ENCODE results near the gene TREX2.

Gene TREX2

DNA sequence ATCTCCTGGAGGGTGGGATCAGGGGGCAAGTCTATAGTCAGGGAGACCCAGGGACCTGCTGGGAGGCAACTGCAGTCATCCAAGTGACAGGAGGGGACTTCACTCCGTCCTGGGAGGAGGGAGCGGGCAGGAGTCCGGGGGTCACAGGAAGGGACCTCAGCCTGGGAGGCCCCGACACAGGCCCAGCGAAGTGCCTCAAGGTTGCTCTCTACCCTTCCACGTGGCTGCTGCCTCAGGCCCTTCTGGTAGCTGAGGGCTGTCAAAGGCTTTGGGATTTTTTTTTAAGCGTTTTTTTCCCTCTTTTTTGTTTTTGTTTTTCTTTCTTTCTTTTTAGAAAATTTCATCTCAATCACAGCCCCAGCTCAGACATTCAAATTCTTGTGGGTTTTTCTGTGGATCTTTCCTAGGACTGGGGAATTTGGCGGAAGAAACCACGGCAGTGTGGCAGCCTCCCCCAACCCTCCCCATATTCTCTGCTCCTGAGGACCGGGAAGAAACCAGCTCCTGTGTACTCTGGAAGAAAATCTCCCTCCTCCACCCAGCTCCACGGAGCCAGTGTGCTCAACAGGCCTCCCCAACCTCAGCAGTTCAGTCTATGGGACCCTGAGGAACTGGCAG, 25.9 kb upstream of the TREX2 start:
- 77% methylated on average over 8 of the region's 11 CpGs for WGBS (ENCODE audit: insufficient coverage)
- H3K27me3 ChIP-seq (replicated peaks in 2 of 5; ENCODE audit: control insufficient read depth in 4 of 5, insufficient read depth in 5 of 5, low read length in 4 of 5): peaks cover 0 to 10% (median 0%) of the 10 kb centered on the region in 5 experiments
- POLR2A ChIA-PET: no interaction called here
- H3K27ac ChIP-seq (ENCODE audit: insufficient read depth in 1 of 2, low read depth in 1 of 2, low read length in 2 of 2, poor library complexity in 1 of 2, severe bottlenecking in 2 of 2): no peak overlapping the region
- H3K9me3 ChIP-seq (ENCODE audit: control extremely low read depth in 1 of 5, control insufficient read depth in 4 of 5, insufficient read depth in 2 of 5, low read depth in 1 of 5, low read length in 4 of 5): no peaks in the 10 kb centered on the region
- CTCF ChIA-PET: interaction anchor here (0.9 to 4.4 kb wide), 9 partner anchors 11 to 35 kb away, joined by 3 to 43 read pairs (median 4); partner anchors contain the start of gene BGN
- peaks cover 0 to 11% (median 10%) of the 10 kb centered on the region in 4 experiments for H3K36me3 ChIP-seq (ENCODE audit: control insufficient read depth in 4 of 4, insufficient read depth in 4 of 4, low read length in 3 of 4)
- DNase-seq: no peak
- peaks cover 0 to 24% (median 9%) of the 10 kb centered on the region in 4 experiments for H3K4me1 ChIP-seq (ENCODE audit: control extremely low read depth in 1 of 4, control insufficient read depth in 4 of 4, insufficient read depth in 4 of 4, low read length in 3 of 4)
- no peak overlapping the region for H3K4me3 ChIP-seq (ENCODE audit: control insufficient read depth in 1 of 7, extremely low read depth in 1 of 7, insufficient read depth in 4 of 7, low read depth in 2 of 7, low read length in 6 of 7)

DNA sequence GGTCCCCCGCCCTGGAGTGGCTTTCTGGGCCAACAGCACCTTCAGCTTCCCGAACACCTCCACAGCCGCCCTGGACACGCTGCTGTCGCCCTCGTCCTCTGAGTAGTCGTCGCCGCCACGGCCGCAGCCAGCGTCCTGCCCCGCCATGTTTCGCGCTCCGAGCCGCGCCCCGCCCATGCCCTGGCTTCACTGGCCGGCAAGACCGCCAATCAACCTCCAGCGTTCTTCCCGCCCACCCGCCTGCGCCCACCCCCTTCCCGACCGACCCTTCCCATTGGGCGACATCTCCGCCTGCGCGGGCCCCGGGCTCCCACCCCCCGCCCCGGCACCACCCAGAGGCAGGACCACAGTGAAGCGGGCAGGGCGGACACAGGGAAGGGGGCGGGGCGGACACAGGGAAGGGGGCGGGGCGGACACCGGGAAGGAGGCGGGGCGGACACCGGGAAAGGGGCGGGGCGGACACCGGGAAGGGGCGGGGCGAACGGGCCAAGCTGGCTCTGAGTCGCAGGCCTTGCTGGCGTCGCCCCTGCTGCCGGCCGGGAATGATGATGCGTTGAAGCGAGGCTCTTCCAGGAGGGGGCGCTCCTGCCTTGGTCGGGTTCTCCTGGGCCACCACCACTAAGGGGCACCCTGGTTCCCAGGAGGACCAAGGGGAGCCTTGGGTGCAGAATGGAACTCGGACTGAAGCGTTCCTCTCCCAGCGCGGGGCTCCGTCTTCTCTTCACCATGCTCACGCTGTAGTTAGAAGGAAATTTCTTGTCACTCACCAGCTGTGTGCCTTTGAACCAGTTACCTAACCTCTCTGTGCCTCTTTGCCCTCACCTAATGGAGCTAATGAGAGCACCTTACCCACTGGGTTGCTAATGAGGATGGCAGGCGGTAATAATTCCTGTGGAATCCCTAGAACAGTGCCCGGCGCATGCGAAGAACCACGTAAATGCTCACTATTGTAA, 24.8 kb upstream of the TREX2 start, which contains the start of gene HAUS7:
HAUS7 (minus strand) TSS at position 166 of the 953 bp plus-strand sequence; CDS start at position 147, 19 bp downstream.
- ChIA-PET CTCF (interaction anchor here (0.6 to 4.4 kb wide), 9 partner anchors 9 to 36 kb away, joined by 3 to 43 read pairs (median 4); partner anchors contain the start of gene BGN), POLR2A (no interaction called here)
- peak within 1 kb of the TSS in 1 of 2 experiments; percentile 70 for H3K27ac ChIP-seq (ENCODE audit: insufficient read depth in 1 of 2, low read depth in 1 of 2, low read length in 2 of 2, poor library complexity in 1 of 2, severe bottlenecking in 2 of 2)

DNA sequence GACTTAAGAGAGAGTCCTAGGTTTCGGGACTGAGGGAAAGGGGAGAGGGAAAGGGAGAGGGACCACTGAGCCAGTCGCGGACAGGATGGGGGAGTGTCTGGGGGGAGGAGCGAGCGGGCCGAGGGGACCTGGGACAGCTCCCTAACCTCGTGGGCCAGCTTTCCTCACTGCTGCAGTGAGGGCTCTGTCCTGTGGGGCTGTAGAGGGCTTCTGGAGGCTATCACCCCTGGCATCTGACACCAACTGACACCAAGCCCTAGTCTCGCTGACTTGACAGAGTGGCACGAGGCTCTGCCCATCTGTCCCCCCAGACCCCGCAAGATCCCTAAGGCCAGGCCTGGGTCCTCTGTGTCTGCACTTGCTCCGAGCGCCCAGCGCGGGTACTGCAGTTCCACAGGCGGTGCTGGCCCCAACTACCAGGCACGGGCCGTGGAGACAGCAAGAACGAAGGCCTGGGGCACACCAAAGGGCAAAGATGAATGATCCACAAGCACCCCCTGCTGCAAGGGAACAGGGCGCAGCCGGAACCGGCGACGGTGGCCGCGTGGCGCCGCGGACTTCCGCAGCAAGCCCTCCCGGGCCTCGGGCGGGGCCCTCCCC, 24.1 kb upstream of the TREX2 start:
- Histone ChIP-seq H3K4me1 (ENCODE audit: control extremely low read depth in 1 of 4, control insufficient read depth in 4 of 4, insufficient read depth in 4 of 4, low read length in 3 of 4) (peaks cover 0 to 20% (median 7%) of the 10 kb centered on the region in 4 experiments), H3K27ac (ENCODE audit: insufficient read depth in 1 of 2, low read depth in 1 of 2, low read length in 2 of 2, poor library complexity in 1 of 2, severe bottlenecking in 2 of 2) (peak overlapping the region in 1 of 2 experiments; percentile 70), H3K4me3 (ENCODE audit: control insufficient read depth in 1 of 7, extremely low read depth in 1 of 7, insufficient read depth in 4 of 7, low read depth in 2 of 7, low read length in 6 of 7) (peak overlapping the region; percentile 28 to 80 (median 73)), H3K27me3 (replicated peaks in 2 of 5; ENCODE audit: control insufficient read depth in 4 of 5, insufficient read depth in 5 of 5, low read length in 4 of 5) (peaks cover 0 to 9% (median 0%) of the 10 kb centered on the region in 5 experiments), H3K9me3 (ENCODE audit: control extremely low read depth in 1 of 5, control insufficient read depth in 4 of 5, insufficient read depth in 2 of 5, low read depth in 1 of 5, low read length in 4 of 5) (no peaks in the 10 kb centered on the region), H3K36me3 (ENCODE audit: control insufficient read depth in 4 of 4, insufficient read depth in 4 of 4, low read length in 3 of 4) (peaks cover 0 to 12% (median 11%) of the 10 kb centered on the region in 4 experiments)
- WGBS (ENCODE audit: insufficient coverage): 27% methylated on average over 31 of the region's 32 CpGs
- peak; percentile 59 to 77 (median 70) for DNase-seq
- ChIA-PET POLR2A (no interaction called here), CTCF (interaction anchor here (0.6 to 4.4 kb wide), 8 partner anchors 9 to 37 kb away, joined by 3 to 43 read pairs (median 4); no protein-coding TSS in a partner anchor)

More for the DNA sequence above, 24.8 kb upstream of the TREX2 start, which contains the start of gene HAUS7:
- Histone ChIP-seq H3K4me3 (ENCODE audit: control insufficient read depth in 1 of 7, extremely low read depth in 1 of 7, insufficient read depth in 4 of 7, low read depth in 2 of 7, low read length in 6 of 7) (peak within 1 kb of the TSS; percentile 28 to 80 (median 73)), H3K4me1 (ENCODE audit: control extremely low read depth in 1 of 4, control insufficient read depth in 4 of 4, insufficient read depth in 4 of 4, low read length in 3 of 4) (peaks cover 0 to 24% (median 9%) of the 10 kb centered on the region in 4 experiments), H3K36me3 (ENCODE audit: control insufficient read depth in 4 of 4, insufficient read depth in 4 of 4, low read length in 3 of 4) (peaks cover 0 to 11% (median 10%) of the 10 kb centered on the region in 4 experiments), H3K27me3 (replicated peaks in 2 of 5; ENCODE audit: control insufficient read depth in 4 of 5, insufficient read depth in 5 of 5, low read length in 4 of 5) (peaks cover 0 to 10% (median 0%) of the 10 kb centered on the region in 5 experiments), H3K9me3 (ENCODE audit: control extremely low read depth in 1 of 5, control insufficient read depth in 4 of 5, insufficient read depth in 2 of 5, low read depth in 1 of 5, low read length in 4 of 5) (no peaks in the 10 kb centered on the region)
- 38% methylated on average over 51 of the region's 70 CpGs for WGBS (ENCODE audit: insufficient coverage)
- DNase-seq: peak; percentile 90 to 95 (median 94)

DNA sequence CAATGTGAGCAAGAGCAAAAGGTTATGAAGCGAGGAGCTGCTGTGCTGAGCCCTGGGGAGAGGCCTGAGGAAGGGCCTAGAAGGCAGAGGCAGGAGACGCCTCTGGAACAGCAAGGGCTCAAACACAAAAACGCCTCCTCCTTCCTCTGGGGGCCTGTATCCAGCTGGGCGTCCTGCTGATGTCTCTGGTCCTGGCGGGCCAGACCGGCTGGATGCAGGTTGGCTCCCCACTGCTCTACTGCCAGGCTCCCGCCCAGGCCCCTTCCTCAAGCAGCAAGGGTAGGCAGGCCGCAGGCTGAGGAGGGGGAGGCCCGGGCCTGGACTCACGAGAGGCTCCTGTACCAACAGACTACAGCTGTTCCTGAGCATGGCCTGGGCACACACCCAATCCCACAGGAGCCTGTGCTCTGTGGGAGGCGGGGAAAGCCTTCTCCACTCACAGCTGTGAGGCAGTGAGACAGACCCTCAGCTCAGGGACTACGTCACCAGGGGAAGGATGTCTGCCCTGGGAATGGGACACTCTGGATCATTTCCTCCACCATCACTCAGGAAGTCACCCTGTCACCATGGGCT, 22.2 kb upstream of the TREX2 start:
- no peak for DNase-seq
- peaks cover 0 to 27% (median 17%) of the 10 kb centered on the region in 4 experiments for H3K36me3 ChIP-seq (ENCODE audit: control insufficient read depth in 4 of 4, insufficient read depth in 4 of 4, low read length in 3 of 4)
- peaks cover 0 to 18% (median 0%) of the 10 kb centered on the region in 5 experiments for H3K27me3 ChIP-seq (replicated peaks in 2 of 5; ENCODE audit: control insufficient read depth in 4 of 5, insufficient read depth in 5 of 5, low read length in 4 of 5)
- CTCF ChIA-PET: interaction anchor here (0.7 to 1.6 kb wide), 2 partner anchors 9 to 436 kb away, joined by 3 to 4 read pairs; no protein-coding TSS in a partner anchor
- no peak overlapping the region for H3K27ac ChIP-seq (ENCODE audit: insufficient read depth in 1 of 2, low read depth in 1 of 2, low read length in 2 of 2, poor library complexity in 1 of 2, severe bottlenecking in 2 of 2)
- H3K4me3 ChIP-seq (ENCODE audit: control insufficient read depth in 1 of 7, extremely low read depth in 1 of 7, insufficient read depth in 4 of 7, low read depth in 2 of 7, low read length in 6 of 7): no peak overlapping the region
- POLR2A ChIA-PET: no interaction called here
- H3K9me3 ChIP-seq (ENCODE audit: control extremely low read depth in 1 of 5, control insufficient read depth in 4 of 5, insufficient read depth in 2 of 5, low read depth in 1 of 5, low read length in 4 of 5): no peaks in the 10 kb centered on the region
- peaks cover 0 to 14% (median 3%) of the 10 kb centered on the region in 4 experiments for H3K4me1 ChIP-seq (ENCODE audit: control extremely low read depth in 1 of 4, control insufficient read depth in 4 of 4, insufficient read depth in 4 of 4, low read length in 3 of 4)
- 92% methylated on average over 9 of the region's 12 CpGs for WGBS (ENCODE audit: insufficient coverage)

DNA sequence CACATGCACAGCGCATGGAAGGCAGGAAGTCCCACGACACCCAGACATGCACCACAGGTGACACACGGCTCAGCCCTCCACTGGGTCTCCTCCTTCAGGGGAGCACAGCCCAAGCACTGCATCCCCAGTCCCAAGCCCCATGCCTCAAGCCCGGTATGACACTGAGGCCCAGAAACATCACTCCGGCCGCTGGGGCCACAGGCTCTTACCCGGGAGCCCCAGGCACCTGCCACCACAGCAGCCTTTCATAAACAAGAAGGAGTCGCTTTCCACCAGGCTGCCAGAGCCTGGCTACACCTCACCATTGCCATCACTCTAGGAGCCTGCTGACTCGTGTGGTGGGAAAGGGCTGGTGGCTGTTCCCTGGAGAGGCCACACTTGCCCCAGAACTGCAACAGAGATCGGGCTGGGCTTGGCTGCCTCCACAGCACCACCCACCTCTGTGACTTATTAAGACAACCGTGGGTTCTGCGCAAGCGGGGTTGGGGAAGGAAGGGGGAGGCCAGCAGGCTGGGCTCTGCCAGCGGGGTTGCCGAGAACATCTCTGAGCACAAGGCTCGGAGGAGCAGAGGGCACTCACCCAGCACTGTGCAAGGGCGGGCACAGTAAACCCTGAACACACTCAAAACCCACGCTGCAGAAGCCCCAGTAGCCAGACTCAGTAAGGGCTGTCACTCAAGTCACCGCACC, 20.0 kb upstream of the TREX2 start:
- POLR2A ChIA-PET: no interaction called here

DNA sequence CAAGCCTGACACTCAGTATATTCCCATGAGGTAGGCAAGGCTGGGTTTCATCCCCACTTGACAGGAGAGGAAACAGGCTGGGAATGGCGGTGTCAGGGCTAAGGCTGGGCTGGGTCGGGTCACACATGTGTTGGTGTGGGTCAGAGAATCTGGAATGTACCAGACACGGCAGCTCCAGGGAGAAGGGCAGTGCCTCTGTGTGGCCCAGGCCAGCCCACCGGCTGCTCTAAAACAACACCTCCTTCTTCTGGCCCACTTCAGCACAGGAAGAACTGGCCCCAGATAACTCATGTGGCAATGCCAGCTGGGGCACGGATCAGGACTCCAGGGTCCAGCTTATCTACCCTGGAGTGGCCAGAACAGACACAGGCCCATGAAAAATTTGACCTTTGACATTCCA, 18.3 kb upstream of the TREX2 start:
- peaks cover 0 to 34% (median 22%) of the 10 kb centered on the region in 4 experiments for H3K36me3 ChIP-seq (ENCODE audit: control insufficient read depth in 4 of 4, insufficient read depth in 4 of 4, low read length in 3 of 4)
- H3K27me3 ChIP-seq (replicated peaks in 2 of 5; ENCODE audit: control insufficient read depth in 4 of 5, insufficient read depth in 5 of 5, low read length in 4 of 5): peaks cover 0 to 11% (median 0%) of the 10 kb centered on the region in 5 experiments
- H3K27ac ChIP-seq (ENCODE audit: insufficient read depth in 1 of 2, low read depth in 1 of 2, low read length in 2 of 2, poor library complexity in 1 of 2, severe bottlenecking in 2 of 2): no peak overlapping the region
- H3K4me3 ChIP-seq (ENCODE audit: control insufficient read depth in 1 of 7, extremely low read depth in 1 of 7, insufficient read depth in 4 of 7, low read depth in 2 of 7, low read length in 6 of 7): no peak overlapping the region
- DNase-seq: no peak
- CTCF ChIA-PET: interaction anchor here (1.2 kb wide), 1 partner anchor 504 kb away, joined by 3 read pairs; no protein-coding TSS in a partner anchor
- H3K4me1 ChIP-seq (ENCODE audit: control extremely low read depth in 1 of 4, control insufficient read depth in 4 of 4, insufficient read depth in 4 of 4, low read length in 3 of 4): peaks cover 0 to 2% (median 0%) of the 10 kb centered on the region in 4 experiments
- WGBS (ENCODE audit: insufficient coverage): 90% methylated on average over 5 of the region's 5 CpGs
- POLR2A ChIA-PET: no interaction called here
- H3K9me3 ChIP-seq (ENCODE audit: control extremely low read depth in 1 of 5, control insufficient read depth in 4 of 5, insufficient read depth in 2 of 5, low read depth in 1 of 5, low read length in 4 of 5): peaks cover 0 to 2% (median 0%) of the 10 kb centered on the region in 5 experiments

More for the DNA sequence above, 20.0 kb upstream of the TREX2 start:
- DNase-seq: no peak
- 87% methylated on average over 16 of the region's 19 CpGs for WGBS (ENCODE audit: insufficient coverage)
- H3K27me3 ChIP-seq (replicated peaks in 2 of 5; ENCODE audit: control insufficient read depth in 4 of 5, insufficient read depth in 5 of 5, low read length in 4 of 5): peaks cover 0 to 14% (median 0%) of the 10 kb centered on the region in 5 experiments
- CTCF ChIA-PET: no interaction called here
- no peak overlapping the region for H3K27ac ChIP-seq (ENCODE audit: insufficient read depth in 1 of 2, low read depth in 1 of 2, low read length in 2 of 2, poor library complexity in 1 of 2, severe bottlenecking in 2 of 2)
- H3K4me3 ChIP-seq (ENCODE audit: control insufficient read depth in 1 of 7, extremely low read depth in 1 of 7, insufficient read depth in 4 of 7, low read depth in 2 of 7, low read length in 6 of 7): no peak overlapping the region
- H3K9me3 ChIP-seq (ENCODE audit: control extremely low read depth in 1 of 5, control insufficient read depth in 4 of 5, insufficient read depth in 2 of 5, low read depth in 1 of 5, low read length in 4 of 5): peaks cover 0 to under 1% (median 0%) of the 10 kb centered on the region in 5 experiments
- peaks cover 0 to 31% (median 22%) of the 10 kb centered on the region in 4 experiments for H3K36me3 ChIP-seq (ENCODE audit: control insufficient read depth in 4 of 4, insufficient read depth in 4 of 4, low read length in 3 of 4)
- peaks cover 0 to 11% (median 3%) of the 10 kb centered on the region in 4 experiments for H3K4me1 ChIP-seq (ENCODE audit: control extremely low read depth in 1 of 4, control insufficient read depth in 4 of 4, insufficient read depth in 4 of 4, low read length in 3 of 4)

Measured in common myeloid progenitor, CD34-positive (primary cell).